ENCODE data around the gene TSPAN1. TPM values are rescaled to one million over a fixed set of nuclear protein-coding genes. Genes with fewer than 3 reads are reported as not detected.
A peak's percentile ranks its signal among the peaks of the same experiment; 100 is the strongest.

The TSPAN1 gene
- total RNA-seq, 4 donors from 2014 or later, result 2.1 to 7.8 (median 3.3) TPM

DNA sequence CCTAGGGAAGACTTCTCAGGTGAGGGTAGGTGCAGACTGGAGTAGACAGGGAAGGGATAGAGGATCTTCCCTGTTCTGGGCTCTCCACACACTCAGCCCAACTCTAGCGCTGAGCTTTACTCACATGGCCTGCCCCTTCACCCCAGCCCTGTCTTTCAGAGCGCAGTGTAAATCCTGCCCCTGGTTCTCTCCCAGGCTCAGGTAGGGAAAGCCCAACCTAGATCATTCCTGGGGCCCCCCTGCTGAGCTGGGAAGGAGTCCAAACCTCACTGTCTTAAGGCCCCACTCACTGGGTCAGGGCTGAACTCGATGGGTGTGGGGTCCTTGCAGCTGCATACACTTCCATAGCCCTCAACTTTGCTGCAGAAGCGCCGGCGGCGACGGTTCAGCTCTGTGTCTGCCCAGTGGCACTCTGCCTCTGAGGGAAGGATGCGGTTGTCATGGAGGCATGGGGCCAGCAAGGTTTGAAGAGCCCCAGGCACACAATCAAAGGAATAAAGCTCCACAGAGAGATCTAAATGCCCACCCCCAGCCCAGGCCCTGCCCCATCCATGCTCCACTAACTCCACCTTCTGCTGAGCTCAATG is 19.2 kb downstream of the TSPAN1 start:
- no peak for DNase-seq (ENCODE audit: low spot score in 2 of 2)
- TF ChIP-seq POLR2A (IDR thresholded peaks at IDR 0.05), result no peak
- TF ChIP-seq, protein P1, sequence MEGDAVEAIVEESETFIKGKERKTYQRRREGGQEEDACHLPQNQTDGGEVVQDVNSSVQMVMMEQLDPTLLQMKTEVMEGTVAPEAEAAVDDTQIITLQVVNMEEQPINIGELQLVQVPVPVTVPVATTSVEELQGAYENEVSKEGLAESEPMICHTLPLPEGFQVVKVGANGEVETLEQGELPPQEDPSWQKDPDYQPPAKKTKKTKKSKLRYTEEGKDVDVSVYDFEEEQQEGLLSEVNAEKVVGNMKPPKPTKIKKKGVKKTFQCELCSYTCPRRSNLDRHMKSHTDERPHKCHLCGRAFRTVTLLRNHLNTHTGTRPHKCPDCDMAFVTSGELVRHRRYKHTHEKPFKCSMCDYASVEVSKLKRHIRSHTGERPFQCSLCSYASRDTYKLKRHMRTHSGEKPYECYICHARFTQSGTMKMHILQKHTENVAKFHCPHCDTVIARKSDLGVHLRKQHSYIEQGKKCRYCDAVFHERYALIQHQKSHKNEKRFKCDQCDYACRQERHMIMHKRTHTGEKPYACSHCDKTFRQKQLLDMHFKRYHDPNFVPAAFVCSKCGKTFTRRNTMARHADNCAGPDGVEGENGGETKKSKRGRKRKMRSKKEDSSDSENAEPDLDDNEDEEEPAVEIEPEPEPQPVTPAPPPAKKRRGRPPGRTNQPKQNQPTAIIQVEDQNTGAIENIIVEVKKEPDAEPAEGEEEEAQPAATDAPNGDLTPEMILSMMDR (IDR thresholded peaks at IDR 0.05), result no peak
- TF ChIP-seq POLR2AphosphoS5 (IDR thresholded peaks at IDR 0.05), result no peak
- no peak for TF ChIP-seq EP300 (IDR thresholded peaks at IDR 0.05)
- H3K27me3 ChIP-seq, result no peaks in the 10 kb centered on the region
- whole genome bisulfite sequencing, result no CpG with 5 or more reads among the region's 9 CpGs
- no peaks in the 10 kb centered on the region for H3K9me3 ChIP-seq
- H3K4me3 ChIP-seq, result no peak overlapping the region
- peaks cover 62% of the 10 kb centered on the region for H3K36me3 ChIP-seq
- H3K4me1 ChIP-seq, result peaks cover 26% of the 10 kb centered on the region
- H3K27ac ChIP-seq, result no peak overlapping the region

DNA sequence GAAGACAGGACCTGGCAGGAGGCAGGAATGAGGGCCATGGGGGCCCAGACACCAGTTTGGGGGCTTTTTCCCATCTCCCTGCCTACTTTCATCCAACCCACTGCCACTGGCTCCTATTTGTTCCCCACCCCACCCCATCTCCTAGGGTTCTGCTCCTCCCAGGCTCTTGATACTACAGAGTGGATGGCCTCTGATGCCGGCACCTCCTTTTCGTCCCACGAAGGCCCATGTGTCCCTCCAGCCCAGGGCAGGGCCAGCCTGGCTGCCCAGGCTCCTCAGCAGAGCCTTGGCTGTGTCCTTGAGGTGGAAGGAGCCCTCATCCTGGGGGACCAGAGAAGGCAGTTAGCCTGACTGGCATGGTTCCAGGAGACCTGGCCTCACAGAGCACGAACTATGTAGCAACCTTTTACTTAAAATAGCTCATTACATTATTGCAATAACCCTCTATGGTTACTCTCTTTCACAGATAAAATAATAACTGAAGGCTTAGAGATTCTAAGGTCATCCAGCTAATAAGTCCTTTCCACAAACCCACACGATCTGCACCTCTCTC is 19.8 kb downstream of the TSPAN1 start:
- H3K4me1 ChIP-seq, result peaks cover 24% of the 10 kb centered on the region
- TF ChIP-seq, protein P1 (IDR thresholded peaks at IDR 0.05), result no peak
- TF ChIP-seq POLR2AphosphoS5 (IDR thresholded peaks at IDR 0.05), result no peak
- no peak for TF ChIP-seq EP300 (IDR thresholded peaks at IDR 0.05)
- no peak for TF ChIP-seq POLR2A (IDR thresholded peaks at IDR 0.05)
- H3K27me3 ChIP-seq, result no peaks in the 10 kb centered on the region
- peaks cover 56% of the 10 kb centered on the region for H3K36me3 ChIP-seq
- no peak overlapping the region for H3K4me3 ChIP-seq
- H3K27ac ChIP-seq, result no peak overlapping the region
- DNase-seq (ENCODE audit: low spot score in 2 of 2), result no peak
- H3K9me3 ChIP-seq, result no peaks in the 10 kb centered on the region
- WGBS, result 76% methylated on average over 5 of the region's 5 CpGs

DNA sequence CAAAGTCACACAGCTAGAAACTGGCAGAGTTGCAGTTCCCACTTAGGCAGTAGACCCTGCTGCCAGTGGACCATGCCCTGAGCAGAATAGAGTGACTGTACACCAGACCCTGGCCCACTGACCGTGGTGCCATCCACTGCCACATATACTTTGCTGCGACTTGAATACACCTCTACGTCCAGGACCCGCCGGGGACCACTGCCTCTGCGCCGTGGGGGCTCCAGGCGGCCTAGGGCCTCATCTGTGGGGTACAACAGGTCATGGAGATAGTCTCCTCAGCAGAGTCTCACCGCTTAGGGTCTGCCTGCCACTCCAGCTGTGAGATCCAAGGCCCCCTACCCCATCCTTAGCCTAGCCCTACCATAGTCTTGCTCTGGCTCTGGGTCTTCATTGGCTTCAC is 21.7 kb downstream of the TSPAN1 start:
- Histone ChIP-seq H3K4me3 (no peak overlapping the region), H3K9me3 (no peaks in the 10 kb centered on the region), H3K4me1 (peaks cover 24% of the 10 kb centered on the region), H3K27ac (no peak overlapping the region), H3K36me3 (peaks cover 42% of the 10 kb centered on the region), H3K27me3 (no peaks in the 10 kb centered on the region)
- TF ChIP-seq EP300 (IDR thresholded peaks at IDR 0.05) (no peak), POLR2AphosphoS5 (IDR thresholded peaks at IDR 0.05) (no peak), POLR2A (IDR thresholded peaks at IDR 0.05) (no peak)
- TF ChIP-seq, protein P1 (IDR thresholded peaks at IDR 0.05), result no peak
- DNase-seq (ENCODE audit: low spot score in 2 of 2), result no peak
- 96% methylated on average over 9 of the region's 9 CpGs for WGBS

DNA sequence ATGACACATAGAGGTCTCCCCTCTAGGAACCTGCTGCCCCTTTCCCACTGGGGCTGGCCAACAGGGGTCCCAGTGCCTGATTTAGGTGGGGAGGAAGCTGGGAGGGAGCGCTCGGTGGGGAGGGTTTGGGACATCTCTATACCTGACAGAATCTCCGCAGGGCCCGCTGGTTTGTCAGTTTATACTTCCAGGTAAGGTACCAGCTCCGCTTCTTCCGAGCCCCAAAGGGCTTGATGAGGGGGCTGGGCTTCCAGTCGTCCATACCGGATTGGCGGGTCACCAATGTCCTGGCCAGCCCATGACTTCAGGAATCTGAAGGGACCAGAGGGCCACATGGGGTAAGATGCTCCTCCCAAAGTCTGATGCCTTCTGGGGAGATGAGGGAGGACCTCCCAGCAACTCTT is 22.7 kb downstream of the TSPAN1 start:
- H3K4me3 ChIP-seq, result peak overlapping the region; percentile 78
- H3K4me1 ChIP-seq, result peaks cover 27% of the 10 kb centered on the region
- H3K36me3 ChIP-seq, result peaks cover 32% of the 10 kb centered on the region
- no peaks in the 10 kb centered on the region for H3K9me3 ChIP-seq
- no CpG with 5 or more reads among the region's 9 CpGs for WGBS
- H3K27me3 ChIP-seq, result no peaks in the 10 kb centered on the region
- DNase-seq (ENCODE audit: low spot score in 2 of 2), result no peak
- H3K27ac ChIP-seq, result no peak overlapping the region
- TF ChIP-seq POLR2A (IDR thresholded peaks at IDR 0.05) (no peak), EP300 (IDR thresholded peaks at IDR 0.05) (no peak), POLR2AphosphoS5 (IDR thresholded peaks at IDR 0.05) (no peak)
- TF ChIP-seq, protein P1 (IDR thresholded peaks at IDR 0.05), result no peak

DNA sequence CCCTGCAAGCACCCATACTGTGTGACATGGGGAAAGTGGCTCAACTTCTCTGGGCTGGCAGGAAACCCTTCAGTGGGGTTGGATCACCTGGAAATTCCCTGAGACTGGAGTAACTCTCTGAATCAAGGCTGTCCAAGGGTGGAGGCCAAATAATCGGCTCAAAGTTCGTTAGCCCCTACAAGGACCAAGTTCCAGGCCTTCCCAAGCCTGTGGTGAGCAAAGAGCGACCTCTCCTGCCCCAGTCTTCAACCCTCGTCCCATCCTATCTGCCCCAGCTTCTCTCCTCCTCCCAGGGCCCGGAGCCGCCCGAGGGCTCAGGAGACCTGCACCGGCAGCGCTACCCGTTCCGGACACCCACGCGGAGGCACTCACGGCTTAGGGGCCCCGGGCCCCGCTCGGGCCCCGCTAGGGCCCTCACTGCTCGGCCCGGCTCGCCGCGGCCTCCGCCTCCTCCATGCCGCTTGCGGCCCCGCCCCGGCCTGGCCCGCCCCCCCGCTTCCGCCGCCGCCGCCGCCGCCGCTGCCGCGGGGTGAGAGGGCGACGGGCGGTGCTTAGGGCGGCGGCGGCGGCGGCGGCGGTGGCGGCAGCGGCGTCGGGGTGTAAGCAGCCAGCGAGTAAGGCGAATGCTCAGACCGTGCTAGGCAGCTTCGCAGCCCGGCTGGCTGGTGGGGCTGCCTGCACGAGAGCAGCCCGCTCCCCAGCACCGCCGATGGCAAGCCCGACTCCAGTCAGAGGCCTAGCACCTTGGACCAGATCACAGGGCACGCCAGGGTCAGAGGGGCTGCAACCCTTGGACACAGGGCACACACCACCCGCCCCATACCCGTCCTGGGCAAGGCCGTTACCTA is 23.3 kb downstream of the TSPAN1 start, which contains the start of gene POMGNT1:
Gene POMGNT1, minus strand, starts transcription at position 471 of the 848 bp plus-strand sequence. CDS start 613 bp downstream, outside the sequence.
- Histone ChIP-seq H3K27ac (peak within 1 kb of the TSS; percentile 78), H3K4me1 (peaks cover 32% of the 10 kb centered on the region), H3K4me3 (peak within 1 kb of the TSS; percentile 78), H3K36me3 (peaks cover 26% of the 10 kb centered on the region), H3K27me3 (no peaks in the 10 kb centered on the region), H3K9me3 (no peaks in the 10 kb centered on the region)
- WGBS, result 0% methylated on average over 19 of the region's 67 CpGs
- no peak for DNase-seq (ENCODE audit: low spot score in 2 of 2)
- TF ChIP-seq, protein P1 (IDR thresholded peaks at IDR 0.05), result peak in 1 of 2 donors; percentile 6
- no peak for TF ChIP-seq POLR2AphosphoS5 (IDR thresholded peaks at IDR 0.05)
